ENCODE measurements around the gene CEP97.
A peak's percentile ranks its signal among the peaks of the same experiment; 100 is the strongest.
"Not testable (repeated sequence)": the region's sequence is repeated elsewhere in the genome, so short reads cannot be mapped to it uniquely, and the experiment has no call there.

The CEP97 gene

GRCh38 chr3:101704639-101705038 is 19.8 kb upstream of the CEP97 start:
- DNase-seq: not testable (repeated sequence)

GRCh38 chr3:101709126-101709525 is 15.3 kb upstream of the CEP97 start:
- DNase-seq: no peak

- no peak for DNase-seq
Observed at GRCh38 chr3:101718455-101718854, 6.0 kb upstream of the CEP97 start.

- no peak for DNase-seq
Observed at GRCh38 chr3:101719604-101720185, 4.7 kb upstream of the CEP97 start.

- DNase-seq: no peak
Observed at GRCh38 chr3:101720851-101721840, 3.3 kb upstream of the CEP97 start.

GRCh38 chr3:101722394-101723173 is 1.8 kb upstream of the CEP97 start:
- DNase-seq: no peak

- DNase-seq: peak in 1 of 2 experiments; percentile 3
Observed at GRCh38 chr3:101725194-101725889, 928 bp downstream of the CEP97 start.

- no peak for DNase-seq
Observed at GRCh38 chr3:101725890-101726275, 1.5 kb downstream of the CEP97 start.

- no peak for DNase-seq
Observed at GRCh38 chr3:101729586-101729985, 5.2 kb downstream of the CEP97 start.

GRCh38 chr3:101730839-101731238 is 6.4 kb downstream of the CEP97 start:
- DNase-seq: no peak

- no peak for DNase-seq
Observed at GRCh38 chr3:101732240-101732641, 7.8 kb downstream of the CEP97 start.

- no peak for DNase-seq
Observed at GRCh38 chr3:101735833-101736232, 11.4 kb downstream of the CEP97 start.

GRCh38 chr3:101741914-101742313 is 17.5 kb downstream of the CEP97 start:
- DNase-seq: not testable (repeated sequence)

- DNase-seq: no peak
Observed at GRCh38 chr3:101744811-101745210, 20.4 kb downstream of the CEP97 start.

- DNase-seq: not testable (repeated sequence)
Observed at GRCh38 chr3:101745934-101746333, 21.5 kb downstream of the CEP97 start.

- DNase-seq: not testable (repeated sequence)
Observed at GRCh38 chr3:101753386-101754113, 29.1 kb downstream of the CEP97 start.

GRCh38 chr3:101758224-101758623 is 33.8 kb downstream of the CEP97 start:
- DNase-seq: no peak

GRCh38 chr3:101762041-101762646 is 37.7 kb downstream of the CEP97 start:
- no peak for DNase-seq

GRCh38 chr3:101777745-101778281 is 53.4 kb downstream of the CEP97 start:
- DNase-seq: not testable (repeated sequence)

- no peak for DNase-seq
Observed at GRCh38 chr3:101778385-101779046, 54.1 kb downstream of the CEP97 start.

All from NCI-H187 (cell line).